Osteoblast (primary cell): ENCODE results near the gene CDH1. TPM values are rescaled to one million over a fixed set of nuclear protein-coding genes. Genes with fewer than 3 reads are reported as not detected.

ENCODE experiments used
- DNase-seq: peaks from one replicate; pipeline ENCODE4 v3.0.0; 2011; ENCODE audit warnings: low spot score, mixed read lengths; ENCODE audit not compliant: insufficient read length; ENCODE audit errors: missing footprints
- H2AFZ ChIP-seq: 2 replicates; pipeline ENCODE4 v1.6.0; 2011; ENCODE audit warnings: mild to moderate bottlenecking, low read length
- H3K27ac ChIP-seq: 2 replicates; pipeline ENCODE4 v1.5.1; 2011; ENCODE audit warnings: mild to moderate bottlenecking, low read depth, low read length, moderate library complexity
- H3K27me3 ChIP-seq: 2 replicates; pipeline ENCODE4 v1.6.0; 2012; ENCODE audit warnings: mild to moderate bottlenecking, control low read depth, inconsistent platforms, low read length, moderate library complexity; ENCODE audit not compliant: insufficient read depth
- H3K36me3 ChIP-seq: 2 replicates; pipeline ENCODE4 v1.5.1; 2011; ENCODE audit warnings: mild to moderate bottlenecking, low read length, control low read depth, moderate library complexity; ENCODE audit not compliant: insufficient read depth
- H3K4me1 ChIP-seq: 2 replicates; pipeline ENCODE4 v1.5.1; 2011; ENCODE audit warnings: mild to moderate bottlenecking, low read length, control low read depth, moderate library complexity; ENCODE audit not compliant: insufficient read depth
- H3K4me2 ChIP-seq: 2 replicates; pipeline ENCODE4 v1.6.0; 2011; ENCODE audit warnings: mild to moderate bottlenecking, low read length; ENCODE audit not compliant: insufficient read depth
- H3K4me3 ChIP-seq: fragments of 200-600 bp; sonication (generic); 3 replicates; pipeline ENCODE4 v1.5.1; 2012; ENCODE audit warnings: mild to moderate bottlenecking, low read length, inconsistent platforms; ENCODE audit not compliant: insufficient read depth
- H3K79me2 ChIP-seq: 2 replicates; pipeline ENCODE4 v1.6.0; 2012; ENCODE audit warnings: mild to moderate bottlenecking, low read length, control low read depth, inconsistent platforms; ENCODE audit not compliant: insufficient read depth
- H3K9me3 ChIP-seq: 2 replicates; pipeline ENCODE4 v1.5.1; 2011; ENCODE audit warnings: low read depth, low read length, control low read depth
- H4K20me1 ChIP-seq: 2 replicates; pipeline ENCODE4 v1.6.0; 2012; ENCODE audit warnings: mild to moderate bottlenecking, low read length, control low read depth; ENCODE audit not compliant: insufficient read depth
- CTCF ChIP-seq: IDR thresholded peaks from 2 replicates; pipeline ENCODE4 v1.5.1; 2011; ENCODE audit warnings: mild to moderate bottlenecking, low read depth, low read length, moderate library complexity; ENCODE audit errors: extremely low read depth
- total RNA-seq: library from RNA; depleted of rRNA; stranded (reverse); fragments of >200 nt; gene quantifications from 2 replicates; pipeline ENCODE4 v1.2.3, GENCODE V29; 2012

Gene CDH1
- total RNA-seq, 1 donor = 1.1 TPM

GRCh38 chr16:68754084-68754792, 17.1 kb downstream of the CDH1 start:
- H3K9me3 ChIP-seq = no peaks in the 10 kb centered on the region
- DNase-seq = no peak
- no peak for TF ChIP-seq CTCF
- H3K4me1 ChIP-seq = no peaks in the 10 kb centered on the region
- H3K27ac ChIP-seq = no peak overlapping the region
- H3K36me3 ChIP-seq = no peaks in the 10 kb centered on the region
- H3K4me2 ChIP-seq = no peak overlapping the region
- no peaks in the 10 kb centered on the region for H4K20me1 ChIP-seq
- H3K4me3 ChIP-seq = no peak overlapping the region
- H3K27me3 ChIP-seq = peaks cover 14% of the 10 kb centered on the region
- no peak overlapping the region for H2AFZ ChIP-seq
- no peaks in the 10 kb centered on the region for H3K79me2 ChIP-seq

- Histone ChIP-seq H3K4me2 (no peak overlapping the region), H4K20me1 (no peaks in the 10 kb centered on the region), H3K79me2 (no peaks in the 10 kb centered on the region), H3K27ac (no peak overlapping the region), H3K36me3 (no peaks in the 10 kb centered on the region), H2AFZ (no peak overlapping the region), H3K9me3 (no peaks in the 10 kb centered on the region), H3K4me3 (no peak overlapping the region), H3K27me3 (peaks cover 11% of the 10 kb centered on the region), H3K4me1 (no peaks in the 10 kb centered on the region)
- TF ChIP-seq CTCF = no peak
- no peak for DNase-seq
These were observed 19.3 kb downstream of the CDH1 start for GRCh38 chr16:68756239-68756915.

DNA sequence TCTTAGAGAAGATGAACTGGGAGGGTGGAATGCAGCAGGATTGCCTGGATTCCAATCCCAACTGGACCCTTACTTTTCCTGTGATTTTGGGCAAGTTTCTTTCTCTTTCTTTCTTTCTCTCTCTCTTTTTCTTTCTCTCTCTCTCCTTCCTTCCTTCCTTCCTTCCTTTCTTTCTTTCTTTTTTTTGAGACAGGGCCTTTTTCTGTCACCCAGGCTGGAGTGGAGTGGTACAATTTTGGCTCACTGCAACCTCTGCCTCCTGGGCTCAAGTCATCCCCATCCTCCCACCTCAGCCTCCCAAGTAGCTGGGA, 20.5 kb downstream of the CDH1 start:
- Histone ChIP-seq H3K4me3 (no peak overlapping the region), H4K20me1 (no peaks in the 10 kb centered on the region), H3K9me3 (no peaks in the 10 kb centered on the region), H3K4me1 (no peaks in the 10 kb centered on the region), H3K27ac (no peak overlapping the region), H3K27me3 (peaks cover 7% of the 10 kb centered on the region), H2AFZ (no peak overlapping the region), H3K79me2 (no peaks in the 10 kb centered on the region), H3K4me2 (no peak overlapping the region), H3K36me3 (no peaks in the 10 kb centered on the region)
- DNase-seq = no peak
- TF ChIP-seq CTCF = no peak

DNA sequence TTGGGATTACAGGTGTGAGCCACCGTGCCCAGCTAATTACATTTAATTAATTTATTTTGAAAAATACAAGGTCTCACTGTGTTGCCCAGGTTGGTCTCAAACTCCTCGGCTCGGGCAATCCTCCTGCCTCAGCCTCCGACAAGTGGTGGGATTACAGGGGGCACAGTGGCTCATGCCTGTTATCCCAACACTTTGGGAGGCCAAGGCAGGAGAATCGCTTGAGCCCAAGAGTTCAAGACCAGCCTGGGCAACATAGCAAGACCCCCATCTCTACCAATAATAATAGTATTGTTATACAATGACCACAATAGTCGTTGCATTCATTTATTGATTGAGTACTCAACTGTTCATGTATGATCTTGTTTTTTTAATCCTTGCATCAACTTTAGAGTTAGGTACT, 22.0 kb downstream of the CDH1 start:
- Histone ChIP-seq H4K20me1 (no peaks in the 10 kb centered on the region), H2AFZ (no peak overlapping the region), H3K27me3 (peaks cover 7% of the 10 kb centered on the region), H3K79me2 (no peaks in the 10 kb centered on the region), H3K4me1 (peaks cover 3% of the 10 kb centered on the region), H3K36me3 (no peaks in the 10 kb centered on the region), H3K27ac (no peak overlapping the region), H3K4me3 (no peak overlapping the region), H3K4me2 (no peak overlapping the region), H3K9me3 (no peaks in the 10 kb centered on the region)
- no peak for DNase-seq
- TF ChIP-seq CTCF = no peak
